Retina (tissue), 1 donor: Measurements from ENCODE around the gene BOK.

Source experiments
- DNase-seq: peaks from one replicate; pipeline ENCODE4 v3.0.0-alpha.2; 2016

The BOK gene

DNA sequence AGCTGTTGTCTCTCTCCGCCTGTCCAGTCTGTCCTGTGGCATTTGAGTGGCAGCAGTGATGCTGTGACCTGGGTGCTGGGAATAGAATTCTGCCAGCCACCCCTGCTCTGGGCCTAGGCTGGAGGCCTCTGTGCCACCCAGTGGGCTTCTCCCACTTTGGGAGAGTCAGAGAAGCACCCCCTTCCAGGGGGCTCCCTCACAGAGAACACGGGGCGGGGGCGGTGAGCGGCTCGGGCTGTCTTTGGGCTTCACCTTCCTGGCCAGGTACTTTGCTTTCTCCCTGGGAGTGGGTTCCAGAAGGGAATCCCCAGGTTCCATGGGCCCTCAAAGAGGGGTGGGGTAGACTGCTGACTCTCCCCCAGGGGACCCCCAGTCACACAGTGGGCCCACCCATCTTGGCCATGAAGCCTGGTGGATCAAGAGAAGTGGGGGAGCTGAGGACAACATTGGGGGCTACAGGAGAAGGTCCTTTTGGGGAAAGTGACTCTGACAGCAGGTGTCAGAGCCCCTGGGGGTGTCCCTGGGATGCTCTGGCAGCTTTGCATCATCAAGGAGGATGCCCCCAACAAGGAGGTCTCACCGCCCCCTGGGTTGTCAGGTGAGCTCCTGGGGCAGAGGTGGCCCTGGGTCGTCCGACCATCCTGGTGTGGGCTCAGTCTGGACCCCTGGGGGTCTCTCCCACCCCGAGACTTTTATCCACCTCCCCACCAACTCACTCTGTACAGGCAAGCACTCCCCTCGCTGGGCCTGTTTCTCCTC is 18.8 kb upstream of the BOK start:
- no peak for DNase-seq

DNA sequence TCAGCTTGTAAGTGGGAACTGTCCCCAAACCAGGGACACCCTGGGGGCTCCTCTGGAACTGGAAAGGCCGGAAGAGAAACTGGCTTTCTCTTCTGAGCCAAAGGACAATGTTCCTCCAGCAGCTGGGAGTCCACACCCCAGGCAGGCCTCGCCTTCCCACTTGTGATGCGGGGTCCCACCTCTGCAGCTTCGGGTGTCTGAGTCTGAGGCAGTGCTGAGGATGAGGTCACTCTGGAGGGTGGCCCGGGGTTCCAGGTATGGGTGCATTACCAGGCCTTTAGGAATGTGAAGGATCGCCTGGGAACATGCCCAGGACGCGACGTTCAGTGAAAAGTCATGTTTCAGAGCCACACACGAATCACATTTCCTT is 18.2 kb upstream of the BOK start:
- DNase-seq = no peak

DNA sequence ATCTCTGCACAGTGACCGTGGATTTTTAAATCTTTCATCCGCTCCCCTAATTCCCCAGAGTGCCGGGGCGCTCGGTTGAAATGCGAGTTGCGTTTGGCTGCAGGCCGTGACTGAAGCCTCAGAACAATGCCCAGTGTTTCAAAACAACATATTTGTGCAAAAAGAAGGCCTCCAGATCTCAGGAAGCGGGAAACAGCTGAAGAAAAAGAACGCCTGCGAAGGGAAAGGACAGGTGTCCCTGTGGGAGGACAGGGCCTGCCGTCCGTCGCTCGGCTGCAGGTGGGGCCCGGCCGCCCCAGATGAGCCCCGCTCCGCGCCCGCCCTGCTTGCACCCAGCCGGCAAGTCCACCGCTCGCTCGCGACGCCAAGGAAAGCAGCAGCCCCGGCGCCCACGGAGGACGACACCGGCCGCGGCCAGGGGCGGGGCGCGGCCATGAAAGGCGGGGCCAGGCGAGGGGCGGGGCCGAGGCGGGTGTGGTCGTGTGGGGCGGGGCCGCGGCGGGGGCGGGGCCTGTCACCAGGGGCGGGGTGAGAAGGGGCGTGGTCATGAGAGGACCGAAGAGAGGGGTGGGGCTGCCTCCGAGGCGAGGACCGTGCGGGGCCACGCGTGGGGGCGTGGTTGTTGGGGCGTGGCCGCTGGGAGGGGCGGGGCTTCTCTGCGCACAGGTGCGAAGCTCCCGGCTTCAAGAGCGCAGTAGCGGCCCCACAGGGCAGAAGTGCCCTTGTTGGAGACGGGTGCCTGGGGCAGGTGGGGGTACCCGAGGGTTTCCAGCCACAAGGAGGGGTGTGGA is 17.6 kb upstream of the BOK start:
- peak; percentile 65 for DNase-seq

DNA sequence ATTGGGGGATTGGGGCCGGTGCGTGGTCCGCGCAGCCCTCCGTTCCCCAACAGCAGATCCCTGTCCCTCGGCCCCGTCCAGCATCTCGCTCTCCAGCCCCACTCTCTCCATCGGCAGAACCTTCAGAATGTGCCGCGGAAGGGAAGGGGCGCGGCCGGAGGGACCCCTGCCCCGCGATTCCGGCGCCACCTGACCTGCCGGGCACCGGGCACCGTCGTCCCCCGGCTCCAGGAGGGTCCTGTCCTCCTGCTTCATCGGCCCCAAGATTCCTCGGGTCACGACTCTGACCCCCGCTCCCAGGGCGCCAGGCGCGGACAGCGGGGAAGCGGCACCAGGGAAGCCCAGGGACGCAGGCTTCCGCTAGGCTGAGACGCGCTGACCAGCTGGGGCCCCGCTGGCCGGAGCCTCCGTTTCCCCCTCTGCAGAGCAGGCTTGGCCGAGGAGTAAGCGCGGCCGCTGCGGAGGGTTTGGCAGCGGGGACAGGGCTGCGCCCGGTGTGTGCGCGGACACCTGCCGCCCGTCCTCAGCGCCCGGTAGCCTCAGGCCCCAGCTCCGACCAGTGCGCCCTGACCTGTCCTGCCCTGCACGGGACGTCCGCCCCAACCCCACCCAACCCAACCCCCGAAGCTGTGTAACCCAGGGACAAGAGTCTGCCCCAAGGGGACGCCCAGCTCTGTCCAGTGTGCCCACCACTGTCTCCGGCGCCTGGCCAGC is 16.8 kb upstream of the BOK start:
- DNase-seq = peak; percentile 60

DNA sequence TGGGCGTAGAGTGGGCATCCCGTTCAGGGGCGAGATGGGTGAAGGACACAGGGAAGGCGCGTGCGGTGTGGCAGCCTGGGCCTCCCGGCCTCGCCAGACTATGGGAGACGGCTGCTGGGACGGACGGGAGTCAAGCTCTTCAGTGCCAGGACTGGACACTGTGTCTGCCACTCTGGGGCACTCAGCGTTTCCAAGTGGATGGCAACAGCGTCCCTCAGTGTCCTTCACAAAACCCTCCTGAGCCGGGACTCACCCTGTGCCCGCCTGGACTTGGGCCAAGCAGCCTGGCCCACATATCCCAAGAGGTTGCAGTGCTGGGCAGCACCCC is 16.3 kb upstream of the BOK start:
- no peak for DNase-seq

DNA sequence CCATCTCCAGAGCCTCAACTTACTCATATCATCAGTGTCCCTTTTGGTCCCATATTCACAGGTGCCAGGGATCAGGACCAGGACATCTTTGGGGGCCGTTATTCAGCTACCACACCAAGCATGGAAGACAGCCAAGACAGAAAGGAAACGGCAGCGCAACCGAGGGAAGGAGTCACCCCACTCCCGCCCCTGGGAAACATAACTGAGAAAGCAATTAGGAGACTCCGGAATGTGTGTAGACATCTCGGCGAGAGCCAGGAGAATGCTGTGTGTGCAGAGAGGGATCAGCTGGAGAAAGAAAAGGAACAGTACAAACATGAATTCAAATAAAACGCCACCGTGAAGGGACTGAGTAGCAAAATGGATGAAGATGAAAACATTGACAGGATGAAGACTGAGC is 13.4 kb upstream of the BOK start:
- DNase-seq = no peak

DNA sequence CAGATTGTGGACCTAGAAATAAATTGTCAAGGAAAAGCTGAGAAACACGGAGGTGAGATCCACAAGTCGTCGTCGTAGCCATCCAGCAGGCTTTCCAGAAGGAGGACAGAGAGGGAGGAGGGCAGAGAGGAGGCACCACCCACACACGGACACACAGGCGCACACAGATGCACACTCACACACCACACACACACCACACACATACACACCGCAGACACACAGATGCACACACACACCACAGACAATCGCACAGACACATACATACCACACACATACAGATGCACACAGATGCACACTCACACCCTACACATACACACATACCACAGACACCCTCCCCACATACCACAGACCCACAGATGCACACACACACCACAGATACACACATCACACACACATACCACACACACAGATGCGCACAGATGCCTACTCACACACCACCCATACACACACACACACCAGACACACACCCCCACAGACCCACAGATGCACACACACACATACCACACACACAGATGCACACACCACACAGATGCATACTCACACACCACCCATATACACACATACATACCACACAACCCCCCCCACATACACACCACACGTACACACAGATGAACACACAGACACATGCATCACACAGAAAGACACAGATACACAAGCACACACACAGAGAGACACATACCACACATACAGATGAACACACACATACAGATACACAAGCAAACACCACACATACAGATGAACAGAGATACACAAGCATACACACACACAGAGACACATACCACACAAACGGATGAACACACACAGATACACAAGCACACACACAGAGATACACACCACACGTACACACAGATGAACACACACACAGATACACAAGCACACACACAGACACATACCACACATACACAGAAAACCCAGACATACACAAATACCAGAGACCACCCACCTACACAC is 12.7 kb upstream of the BOK start:
- DNase-seq = no peak

DNA sequence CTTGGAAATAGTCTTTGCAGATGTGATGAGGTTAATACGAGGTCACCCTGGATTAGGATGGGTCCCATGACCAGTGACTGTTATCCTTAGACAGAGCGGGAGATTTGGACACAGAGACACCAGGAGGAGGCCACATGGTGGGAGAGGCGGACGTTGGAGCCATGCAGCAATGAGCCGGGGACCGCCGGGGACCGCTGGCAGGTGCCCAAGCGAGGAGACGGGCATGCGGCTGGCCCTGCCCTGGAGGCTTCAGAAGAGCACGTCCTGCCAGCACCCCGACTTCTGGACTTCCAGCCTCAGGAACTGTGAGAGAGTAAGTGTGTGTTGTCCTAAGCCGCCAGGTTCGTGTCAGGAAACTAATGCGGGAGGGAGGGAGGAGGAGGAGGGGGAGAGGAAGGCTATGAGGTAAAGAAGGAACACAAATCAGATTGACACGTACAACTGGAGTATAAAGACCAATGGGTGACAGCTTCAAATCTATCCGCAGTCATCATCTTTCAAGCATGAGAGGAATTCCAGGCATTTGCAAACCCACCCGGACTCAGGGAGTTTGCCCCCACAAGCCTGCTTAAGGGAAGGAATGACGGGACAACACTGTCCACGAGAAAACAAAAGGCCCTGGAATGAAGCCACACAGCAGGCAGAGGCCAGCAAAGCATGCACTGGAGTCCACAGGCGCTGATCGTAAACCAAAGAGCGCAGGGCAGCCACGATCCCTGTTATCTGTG is 11.6 kb upstream of the BOK start:
- peak; percentile 61 for DNase-seq

DNA sequence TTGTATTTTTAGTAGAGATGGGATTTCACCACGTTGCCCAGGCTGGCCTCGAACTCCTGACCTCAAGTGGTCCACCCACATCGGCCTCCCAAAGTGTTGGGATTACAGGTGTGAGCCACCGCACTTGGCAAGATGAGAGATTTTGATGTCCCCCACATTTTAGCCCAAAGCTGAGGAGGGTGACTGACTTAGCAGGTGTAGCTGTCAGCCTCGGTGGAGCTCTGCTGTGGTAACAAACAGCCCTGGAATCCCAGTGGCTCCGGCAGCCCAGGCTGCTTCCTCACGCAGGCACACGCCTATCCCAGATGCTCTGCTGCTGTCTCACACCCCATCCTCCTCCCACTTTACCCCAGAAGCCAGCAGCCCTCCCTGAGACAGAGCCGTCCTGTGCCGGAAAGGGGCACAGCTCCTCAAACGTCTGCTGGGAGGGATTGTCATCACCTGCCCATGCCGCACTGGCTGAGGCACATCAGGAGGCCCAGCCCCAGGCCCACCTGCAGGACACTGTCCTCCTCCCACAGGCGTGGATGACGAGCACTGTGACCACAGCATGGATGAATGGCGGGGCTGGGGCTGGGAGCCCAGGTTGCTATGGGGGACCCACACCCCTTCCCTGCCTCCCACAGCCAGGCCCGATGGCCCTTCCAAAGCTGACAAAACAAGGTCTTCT is 10.6 kb upstream of the BOK start:
- no peak for DNase-seq

DNA sequence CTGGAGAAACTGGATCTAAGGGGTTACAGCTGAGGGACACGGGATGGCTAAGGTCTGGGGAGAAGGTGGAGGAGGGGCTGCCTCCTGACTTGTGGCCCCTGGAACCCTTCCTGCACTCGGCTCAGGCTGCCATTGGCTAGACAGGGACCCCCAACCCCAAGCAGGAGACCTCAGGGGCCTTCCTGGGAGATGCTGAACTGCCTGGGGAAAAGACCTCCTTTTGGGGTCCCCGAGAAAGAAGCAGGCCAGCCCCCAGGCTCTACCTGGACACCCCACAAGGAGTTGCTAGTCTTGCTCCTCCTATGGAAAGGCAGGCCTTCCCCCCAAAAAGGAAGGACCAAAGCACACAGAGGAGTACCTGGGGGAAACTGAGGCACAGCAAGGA is 10.1 kb upstream of the BOK start:
- DNase-seq = no peak

DNA sequence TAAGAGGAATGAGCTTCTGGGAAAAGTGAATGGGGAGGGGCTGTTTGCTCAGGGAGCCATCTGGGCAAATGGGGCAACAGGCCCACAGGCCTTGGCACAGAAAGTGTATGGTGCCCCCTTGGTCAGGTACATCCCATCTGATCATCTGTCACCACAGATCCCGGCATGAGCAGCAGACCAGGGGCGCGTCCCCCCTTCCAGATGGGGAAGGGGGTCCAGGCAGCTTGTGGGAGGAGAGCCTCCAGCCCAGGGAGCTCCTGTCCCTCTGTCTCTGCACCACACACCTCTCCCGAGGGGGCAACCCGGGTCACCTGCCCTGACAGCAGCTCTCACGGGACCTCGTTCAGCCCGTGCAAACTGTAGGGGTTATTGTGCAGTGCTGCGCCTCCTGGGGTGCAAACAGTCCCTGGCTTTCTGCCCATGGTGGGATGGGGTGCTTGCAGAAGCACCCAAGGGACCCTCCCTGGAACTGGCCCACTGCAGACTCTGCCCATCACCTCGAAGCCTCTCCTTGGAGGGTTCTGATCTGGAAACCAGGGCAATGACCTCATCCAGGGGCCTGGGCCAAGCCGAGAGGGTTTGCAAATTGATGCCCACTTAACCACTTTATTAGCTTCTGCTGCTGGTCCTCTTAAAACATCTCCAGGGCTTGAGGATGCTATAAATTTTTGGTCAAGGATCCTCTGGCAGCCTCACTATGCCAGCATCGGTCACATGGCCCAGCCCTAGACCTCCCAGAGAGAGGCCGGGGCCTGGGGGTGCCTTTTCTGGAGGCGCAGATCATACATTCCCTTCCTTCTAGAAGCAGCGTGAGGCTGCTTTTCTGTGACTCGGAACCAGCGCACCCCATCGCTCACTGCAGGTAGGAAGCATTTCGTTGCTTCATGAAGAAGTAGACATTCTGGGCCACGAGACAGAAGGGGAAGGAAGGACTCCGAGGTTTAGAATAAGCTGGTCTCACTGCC is 7.6 kb upstream of the BOK start:
- DNase-seq = no peak

DNA sequence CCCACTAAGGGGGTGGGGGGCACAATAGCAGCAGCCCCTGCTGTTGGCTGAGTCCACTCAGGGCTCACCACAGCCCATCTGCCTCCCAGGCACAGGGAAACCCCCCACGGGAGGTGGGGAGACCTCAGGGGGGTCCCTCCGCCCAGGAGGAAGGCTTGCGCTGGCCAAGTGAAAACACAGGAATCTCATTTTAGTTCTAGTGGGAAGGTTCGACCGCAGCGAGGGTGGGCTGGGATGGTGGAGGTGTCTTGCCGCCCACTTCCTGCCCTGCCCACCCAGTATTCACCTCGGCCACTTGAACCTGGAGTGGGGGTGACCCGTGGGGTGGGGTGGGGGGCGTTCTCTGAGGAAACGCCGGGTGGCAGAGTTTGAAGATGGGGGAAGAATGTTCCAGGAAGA is 6.9 kb upstream of the BOK start:
- DNase-seq = no peak

DNA sequence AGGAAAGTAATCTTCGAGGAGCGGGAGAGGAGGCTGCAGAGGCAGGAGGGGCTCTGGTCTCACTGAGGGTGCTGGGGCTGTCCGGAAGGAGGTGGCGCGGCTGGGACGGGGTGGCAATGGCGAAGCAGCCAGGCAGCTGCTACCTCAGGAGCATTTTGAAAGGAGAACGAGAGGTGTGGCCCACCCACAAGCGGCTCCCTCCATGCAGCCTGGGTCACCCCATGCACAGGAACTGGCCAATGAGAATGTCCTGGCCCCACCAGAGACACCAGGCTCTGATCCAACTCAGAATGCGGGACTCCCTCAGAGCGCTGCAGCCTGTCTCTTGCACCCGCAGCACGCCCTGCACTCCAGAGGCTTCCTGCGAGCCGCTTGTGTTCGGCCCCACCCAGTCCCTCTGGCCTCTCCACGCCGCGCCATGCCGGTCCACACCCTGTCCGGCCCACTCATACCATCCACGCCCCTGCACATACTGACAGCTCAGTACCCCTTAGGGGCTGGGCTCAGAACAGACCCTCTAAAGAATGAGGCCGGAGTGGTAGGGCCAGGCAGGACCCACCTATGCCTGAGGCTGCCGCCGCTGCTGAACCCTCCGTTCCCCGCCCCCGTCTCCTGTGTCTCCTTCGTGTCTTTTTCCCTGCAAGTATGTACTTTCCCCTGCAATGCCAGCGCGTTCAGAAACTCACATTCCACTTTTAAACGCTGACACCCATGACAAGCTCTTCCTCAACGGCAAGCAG is 6.4 kb upstream of the BOK start:
- no peak for DNase-seq

DNA sequence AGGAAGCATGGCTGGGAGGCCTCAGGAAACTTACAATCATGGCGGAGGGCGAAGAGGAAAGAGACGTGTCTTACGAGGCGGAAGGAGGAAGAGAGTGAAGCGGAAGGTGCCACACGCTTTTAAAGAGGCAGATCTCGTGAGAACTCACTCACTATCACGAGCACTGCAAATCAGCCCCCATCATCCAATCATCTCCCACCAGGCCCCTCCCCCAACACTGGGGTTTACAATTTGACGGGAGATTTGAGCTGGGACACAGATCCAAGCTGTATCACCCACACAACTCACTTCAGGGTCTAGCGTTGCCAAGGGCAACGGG is 5.1 kb upstream of the BOK start:
- no peak for DNase-seq

DNA sequence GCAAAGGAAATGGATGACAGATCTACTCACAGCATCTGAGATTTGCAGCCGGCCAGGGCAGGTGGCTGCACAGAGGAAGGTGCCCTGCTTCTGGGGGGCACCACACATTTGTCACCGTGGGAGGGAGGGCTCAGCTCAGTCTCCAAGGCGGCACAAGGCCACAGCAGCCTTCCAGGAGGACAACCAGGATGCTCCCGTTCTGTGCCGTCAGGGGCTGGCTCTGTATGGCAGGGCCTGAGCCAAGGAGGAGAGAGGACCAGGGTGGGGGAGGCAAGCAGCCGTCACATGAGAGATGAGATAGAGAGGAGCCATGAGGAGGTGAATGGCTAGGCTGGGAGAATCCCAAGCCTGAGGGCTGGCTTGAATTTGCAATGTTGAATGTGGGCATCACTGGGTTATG is 4.6 kb upstream of the BOK start:
- no peak for DNase-seq

DNA sequence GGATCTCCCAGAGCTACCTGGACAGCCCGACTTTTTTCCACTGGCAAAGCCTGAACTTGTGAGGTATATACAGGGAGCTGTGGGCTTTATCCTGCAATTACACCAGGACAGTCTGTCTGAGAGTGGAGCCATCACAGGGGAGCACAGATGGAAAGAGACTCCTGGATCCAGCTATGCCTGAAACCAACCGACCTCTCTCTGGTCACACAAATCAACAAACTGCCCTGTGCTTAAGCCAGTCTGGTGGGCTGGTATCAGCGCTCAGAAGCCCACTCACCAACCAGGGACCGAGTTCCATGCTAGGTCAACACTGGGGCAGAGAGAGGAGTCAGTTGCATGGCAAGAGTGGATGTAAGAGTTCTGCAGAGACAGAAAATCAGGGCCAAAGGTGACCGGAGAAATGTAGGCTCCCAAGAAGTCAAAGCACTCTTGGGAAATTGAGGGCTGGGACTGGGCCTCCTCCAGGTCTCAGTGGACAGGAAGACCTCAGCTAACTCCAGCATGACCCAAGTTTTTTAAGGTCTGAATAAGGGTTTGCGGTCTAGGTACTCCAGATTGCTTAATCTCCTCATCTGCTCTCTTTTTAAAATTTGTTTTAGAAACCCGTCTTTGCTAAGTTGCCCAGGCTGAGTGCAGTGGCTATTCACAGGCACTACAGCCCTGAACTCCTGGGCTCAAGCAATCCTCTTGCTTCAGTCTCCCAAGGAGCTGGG is 3.8 kb upstream of the BOK start:
- DNase-seq = no peak

DNA sequence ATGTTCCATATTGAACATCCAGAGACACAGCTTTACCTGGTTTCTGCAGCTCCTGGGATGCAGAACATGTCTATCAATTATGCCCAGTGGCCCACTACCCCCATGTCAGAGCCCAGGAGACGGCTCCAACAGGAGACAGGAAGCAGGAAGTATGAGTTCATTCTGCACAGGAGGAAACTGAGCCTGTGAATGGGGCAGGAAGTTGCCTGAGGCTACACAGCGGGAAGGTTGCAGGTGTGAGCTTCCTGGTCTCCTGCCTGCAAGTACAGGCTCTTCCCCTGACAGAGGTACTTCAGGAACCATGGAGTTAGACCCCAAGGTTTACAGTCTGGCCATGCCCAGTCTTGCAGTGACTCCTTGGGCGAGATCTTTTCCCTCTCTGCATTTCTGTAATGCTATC is 2.8 kb upstream of the BOK start:
- DNase-seq = no peak

DNA sequence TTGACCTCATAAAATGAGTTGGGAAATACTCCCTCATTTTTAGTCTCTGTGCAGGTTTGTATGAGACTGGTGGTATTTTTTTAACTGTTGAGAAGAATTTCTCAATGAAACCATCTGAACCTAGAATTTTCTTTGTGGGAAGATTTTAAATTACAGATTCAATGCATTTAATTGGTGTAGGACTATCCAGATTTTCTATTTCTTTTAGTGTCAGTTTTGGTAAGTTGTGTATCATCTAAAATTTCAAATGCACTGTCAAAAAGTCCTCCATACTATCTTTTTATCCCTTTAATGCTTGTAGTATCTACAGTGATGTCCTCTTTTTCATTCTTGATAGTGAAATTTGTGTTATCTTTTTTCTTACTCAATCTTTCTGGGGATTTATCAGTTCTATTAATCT is 1.8 kb upstream of the BOK start:
- no peak for DNase-seq
